GM18498 (cell line): ENCODE data around the gene RALGAPB.

Experiments
- ATAC-seq: cut with Tn5 transposase; IDR thresholded peaks from one replicate; pipeline ENCODE4 v1.9.1; 2021; ENCODE audit warnings: mild to moderate bottlenecking, moderate library complexity; ENCODE audit not compliant: unreplicated experiment

RALGAPB gene

DNA sequence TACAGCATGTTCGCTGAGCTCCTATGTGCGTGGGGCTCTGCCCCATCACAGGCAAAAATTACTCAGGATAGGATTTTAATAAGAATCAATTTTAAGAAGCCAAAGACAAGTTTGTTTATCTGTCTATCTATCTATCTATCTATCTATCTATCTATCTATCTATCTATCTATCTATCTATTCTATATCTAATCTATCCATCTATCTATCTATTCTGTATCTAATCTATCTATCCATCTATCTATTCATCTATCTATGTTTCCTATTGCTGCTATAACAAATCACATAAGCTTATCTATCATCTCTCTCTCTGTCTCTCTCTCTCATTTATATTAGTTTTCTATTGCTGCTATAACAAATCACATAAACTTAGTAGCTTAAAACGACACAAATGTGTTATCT is 130.6 kb downstream of the RALGAPB start:
- ATAC-seq: no peak

DNA sequence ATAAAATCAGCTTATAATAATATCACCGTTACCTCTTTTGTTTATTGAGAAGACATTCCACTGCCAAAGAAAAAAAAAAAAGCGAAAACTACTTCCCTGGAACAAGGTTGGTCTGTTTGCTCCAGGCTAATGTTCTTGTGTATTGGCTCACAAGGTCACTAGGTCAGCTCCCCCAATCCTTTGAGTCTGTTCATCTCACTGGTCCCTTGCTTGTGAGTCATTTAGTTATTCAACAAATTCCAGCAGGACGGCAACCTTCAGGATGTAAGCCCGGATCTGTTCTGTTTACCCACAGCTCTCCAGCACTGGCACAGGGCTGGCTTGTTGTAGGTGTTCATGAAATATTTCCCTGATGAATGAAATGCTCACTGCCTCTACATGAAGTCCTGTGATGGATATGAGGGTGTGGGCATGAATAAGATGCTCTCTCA is 132.2 kb downstream of the RALGAPB start:
- ATAC-seq: no peak

DNA sequence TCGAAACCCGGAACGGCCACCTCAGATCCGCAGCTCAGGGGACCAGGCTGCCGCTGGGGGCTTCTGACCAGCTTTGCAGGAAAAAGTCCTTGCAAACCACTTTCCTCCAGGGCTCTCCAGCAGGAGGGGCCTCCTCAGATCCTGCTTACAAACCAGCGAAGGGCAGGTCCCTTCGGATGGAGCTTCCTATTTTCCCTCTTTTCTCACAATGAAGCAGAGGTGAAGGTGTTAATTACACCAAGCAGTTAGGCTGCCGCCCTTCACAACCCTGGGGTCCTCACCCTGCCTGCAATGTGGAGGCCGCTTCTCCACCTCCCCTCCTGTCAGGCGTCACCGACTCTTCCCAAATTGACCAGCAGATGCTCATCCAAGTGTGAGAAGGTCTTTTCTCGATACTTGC is 134.7 kb downstream of the RALGAPB start:
- ATAC-seq: no peak

GRCh38 chr20:38608188-38608587 is 135.5 kb downstream of the RALGAPB start:
- ATAC-seq: no peak

DNA sequence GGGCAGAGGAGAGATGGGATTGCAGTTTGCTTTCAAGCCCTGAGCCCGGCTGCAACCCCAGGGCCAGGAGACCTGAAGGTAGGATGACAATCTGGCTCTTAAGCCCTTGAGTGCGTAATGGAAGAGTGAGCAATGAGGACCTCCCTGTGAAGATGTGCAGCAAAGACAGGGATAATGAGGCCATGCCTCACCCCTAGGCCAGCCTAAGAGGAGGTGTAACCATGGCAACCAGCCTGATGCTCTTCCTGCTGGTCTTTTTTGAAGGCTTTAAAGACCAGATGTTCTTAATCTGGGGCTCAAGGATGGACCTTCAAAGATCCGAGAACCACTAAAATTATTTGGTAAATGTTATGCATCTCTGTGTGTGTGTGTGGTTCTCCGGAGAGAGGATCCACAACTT is 137.2 kb downstream of the RALGAPB start:
- no peak for ATAC-seq

- no peak for ATAC-seq
Measured at GRCh38 chr20:38610521-38610920, 137.9 kb downstream of the RALGAPB start.

DNA sequence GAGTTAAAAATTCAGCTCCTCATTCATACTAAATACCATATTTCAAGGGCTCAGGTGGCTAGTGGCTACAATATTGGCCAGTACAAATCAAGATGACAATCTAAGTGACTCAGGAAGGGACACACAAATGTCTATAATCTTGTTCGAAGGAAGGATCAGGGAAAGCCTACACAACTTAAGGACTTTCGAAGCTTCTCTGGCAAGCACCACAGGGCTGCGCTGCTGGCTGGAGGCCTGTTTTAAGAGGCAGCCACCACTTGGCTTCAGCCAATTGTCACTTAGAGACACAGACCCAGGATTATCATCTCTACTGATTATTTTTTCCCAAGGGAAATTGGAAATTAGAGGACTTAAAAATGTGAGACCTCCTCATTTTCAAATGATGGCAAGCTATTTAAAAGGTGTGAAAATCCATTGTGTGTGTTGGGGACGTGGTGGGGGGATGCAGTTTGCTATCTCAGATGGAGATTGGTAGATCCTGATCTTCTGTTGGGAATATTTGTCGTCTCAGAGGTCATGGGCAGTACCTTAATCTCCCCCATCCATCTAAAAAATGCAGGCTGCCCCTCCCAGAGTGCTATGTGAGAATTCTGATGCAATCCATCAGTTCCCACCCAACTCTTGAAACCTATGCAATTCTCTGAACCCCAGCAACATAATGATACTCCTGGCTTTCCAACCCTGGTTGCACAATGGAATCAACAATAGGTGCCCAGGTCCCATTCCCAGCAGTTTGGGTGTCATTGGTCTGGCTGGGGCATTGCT is 140.3 kb downstream of the RALGAPB start:
- ATAC-seq: no peak

GRCh38 chr20:38615283-38615682 is 142.6 kb downstream of the RALGAPB start:
- no peak for ATAC-seq

DNA sequence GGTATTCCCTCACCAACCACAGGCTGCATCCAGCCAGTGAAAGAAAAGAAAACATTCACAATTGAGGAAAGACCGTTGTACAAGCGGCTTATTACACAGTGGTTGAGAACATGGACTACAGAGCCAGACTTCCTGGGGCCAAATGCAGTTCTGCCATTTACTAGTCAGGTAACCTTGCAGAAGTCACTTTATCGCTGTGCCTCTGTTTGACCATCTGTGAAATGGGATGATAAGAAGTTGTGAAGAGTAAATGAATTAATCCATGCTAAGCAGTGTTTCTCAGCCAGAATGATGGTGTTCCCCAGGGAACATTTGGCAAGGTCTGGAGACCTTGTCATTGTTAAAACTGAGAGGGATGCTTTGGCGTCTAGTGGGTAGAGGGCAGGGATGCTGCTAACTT is 143.8 kb downstream of the RALGAPB start:
- ATAC-seq: no peak

- no peak for ATAC-seq
Measured at GRCh38 chr20:38617011-38617829, 144.6 kb downstream of the RALGAPB start.

DNA sequence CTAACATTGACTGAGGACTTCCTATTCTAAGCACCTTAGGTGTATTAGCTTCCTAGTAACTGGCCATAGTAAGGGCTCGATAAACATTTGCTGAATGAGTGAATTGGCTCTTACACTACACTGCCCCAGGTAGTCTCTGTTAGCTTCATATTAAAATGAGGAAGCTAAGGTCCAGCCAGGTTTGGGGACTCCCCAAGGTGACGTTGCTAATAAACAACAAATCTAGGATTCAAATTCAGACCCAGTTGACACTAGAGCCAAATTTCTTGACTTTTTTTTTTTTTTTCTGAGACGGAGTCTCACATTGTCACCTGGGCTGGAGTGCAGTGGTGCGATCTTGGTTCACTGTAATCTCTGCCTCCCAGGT is 145.2 kb downstream of the RALGAPB start:
- ATAC-seq: no peak

DNA sequence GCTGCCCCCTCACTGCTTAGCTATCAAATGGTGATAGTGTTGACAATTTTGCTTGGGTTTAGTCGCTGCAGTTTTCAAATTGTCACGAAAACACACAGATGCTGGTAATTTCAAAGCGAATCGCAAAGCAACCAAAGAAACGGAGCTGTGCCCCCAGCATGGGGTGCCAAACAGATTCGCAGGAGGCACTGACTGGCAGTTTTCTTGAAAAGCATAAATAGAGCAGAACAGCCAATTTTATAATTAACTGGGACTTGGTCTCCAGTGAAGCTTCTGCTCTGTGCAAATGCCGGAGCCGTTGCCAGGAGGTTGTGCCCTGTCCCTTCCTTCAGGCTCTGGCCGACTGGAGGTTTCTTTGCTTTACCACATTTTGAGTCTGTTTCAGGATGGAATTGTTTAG is 147.8 kb downstream of the RALGAPB start:
- no peak for ATAC-seq

- ATAC-seq: no peak
Measured at GRCh38 chr20:38623061-38623460, 150.4 kb downstream of the RALGAPB start.

DNA sequence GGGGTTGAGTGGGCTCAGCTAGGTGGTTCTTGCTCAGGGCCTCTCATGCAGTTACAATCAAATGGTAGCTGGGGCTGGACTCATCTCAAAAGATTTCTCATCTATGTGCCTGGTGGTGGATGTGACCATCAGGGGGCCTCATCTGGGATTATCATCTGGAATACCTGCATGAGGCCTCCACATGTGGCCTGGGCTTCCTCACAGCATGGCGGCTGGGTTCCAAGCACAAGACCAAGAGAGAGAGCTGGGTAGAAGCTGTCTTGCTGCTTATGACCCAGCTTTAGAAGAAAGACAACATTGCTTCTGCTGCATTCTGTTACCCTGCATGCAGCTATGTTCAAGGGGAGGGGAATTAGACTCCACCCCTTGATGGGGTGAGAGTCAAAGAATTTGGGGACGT is 151.4 kb downstream of the RALGAPB start:
- ATAC-seq: no peak

- no peak for ATAC-seq
Measured at GRCh38 chr20:38625896-38626295, 153.3 kb downstream of the RALGAPB start.

GRCh38 chr20:38626921-38627659 is 154.4 kb downstream of the RALGAPB start:
- ATAC-seq: no peak
